Measurements from ENCODE around the gene PIAS2.
"Not testable (repeated sequence)": the region's sequence is repeated elsewhere in the genome, so short reads cannot be mapped to it uniquely, and the experiment has no call there.

The PIAS2 gene

GRCh38 chr18:46893360-46893759 is 23.9 kb downstream of the PIAS2 start:
- H3K4me1 ChIP-seq (ENCODE audit: control insufficient read depth, insufficient read depth, low read length), result no peaks in the 10 kb centered on the region
- no peak overlapping the region for H3K4me3 ChIP-seq (ENCODE audit: low read length)
- no peaks in the 10 kb centered on the region for H3K9me3 ChIP-seq (replicated peaks; ENCODE audit: low read length)
- no peaks in the 10 kb centered on the region for H3K27me3 ChIP-seq (ENCODE audit: control insufficient read depth, insufficient read depth, low read length)
- H3K36me3 ChIP-seq (ENCODE audit: insufficient read depth, low read length), result peaks cover 11% of the 10 kb centered on the region
- no peak overlapping the region for H3K4me2 ChIP-seq (ENCODE audit: low read length)
- no peak overlapping the region for H3K9ac ChIP-seq (ENCODE audit: low read depth, low read length)

- H3K9ac ChIP-seq (ENCODE audit: low read depth, low read length), result no peak overlapping the region
- H3K4me3 ChIP-seq (ENCODE audit: low read length), result no peak overlapping the region
- H3K9me3 ChIP-seq (replicated peaks; ENCODE audit: low read length), result no peaks in the 10 kb centered on the region
- no peaks in the 10 kb centered on the region for H3K27me3 ChIP-seq (ENCODE audit: control insufficient read depth, insufficient read depth, low read length)
- peaks cover 13% of the 10 kb centered on the region for H3K36me3 ChIP-seq (ENCODE audit: insufficient read depth, low read length)
- H3K4me2 ChIP-seq (ENCODE audit: low read length), result no peak overlapping the region
- H3K4me1 ChIP-seq (ENCODE audit: control insufficient read depth, insufficient read depth, low read length), result no peaks in the 10 kb centered on the region
These were observed 24.5 kb downstream of the PIAS2 start for GRCh38 chr18:46892842-46893241.

- Histone ChIP-seq H3K27me3 (ENCODE audit: control insufficient read depth, insufficient read depth, low read length) (no peaks in the 10 kb centered on the region), H3K4me2 (ENCODE audit: low read length) (no peak overlapping the region), H3K9me3 (replicated peaks; ENCODE audit: low read length) (no peaks in the 10 kb centered on the region), H3K9ac (ENCODE audit: low read depth, low read length) (no peak overlapping the region), H3K4me3 (ENCODE audit: low read length) (no peak overlapping the region), H3K36me3 (ENCODE audit: insufficient read depth, low read length) (peaks cover 13% of the 10 kb centered on the region), H3K4me1 (ENCODE audit: control insufficient read depth, insufficient read depth, low read length) (no peaks in the 10 kb centered on the region)
These were observed 25.5 kb downstream of the PIAS2 start for GRCh38 chr18:46891742-46892214.

GRCh38 chr18:46888965-46889364 is 28.3 kb downstream of the PIAS2 start:
- no peaks in the 10 kb centered on the region for H3K4me1 ChIP-seq (ENCODE audit: control insufficient read depth, insufficient read depth, low read length)
- H3K9ac ChIP-seq (ENCODE audit: low read depth, low read length), result no peak overlapping the region
- H3K36me3 ChIP-seq (ENCODE audit: insufficient read depth, low read length), result peaks cover 13% of the 10 kb centered on the region
- no peaks in the 10 kb centered on the region for H3K27me3 ChIP-seq (ENCODE audit: control insufficient read depth, insufficient read depth, low read length)
- H3K4me2 ChIP-seq (ENCODE audit: low read length), result no peak overlapping the region
- H3K9me3 ChIP-seq (replicated peaks; ENCODE audit: low read length), result no peaks in the 10 kb centered on the region
- H3K4me3 ChIP-seq (ENCODE audit: low read length), result no peak overlapping the region

GRCh38 chr18:46886893-46887292 is 30.4 kb downstream of the PIAS2 start:
- Histone ChIP-seq H3K36me3 (ENCODE audit: insufficient read depth, low read length) (peaks cover 13% of the 10 kb centered on the region), H3K9me3 (replicated peaks; ENCODE audit: low read length) (no peaks in the 10 kb centered on the region), H3K27me3 (ENCODE audit: control insufficient read depth, insufficient read depth, low read length) (no peaks in the 10 kb centered on the region), H3K9ac (ENCODE audit: low read depth, low read length) (no peak overlapping the region), H3K4me3 (ENCODE audit: low read length) (no peak overlapping the region), H3K4me1 (ENCODE audit: control insufficient read depth, insufficient read depth, low read length) (no peaks in the 10 kb centered on the region), H3K4me2 (ENCODE audit: low read length) (no peak overlapping the region)

GRCh38 chr18:46883180-46883579 is 34.1 kb downstream of the PIAS2 start:
- Histone ChIP-seq H3K36me3 (ENCODE audit: insufficient read depth, low read length) (no peaks in the 10 kb centered on the region), H3K9ac (ENCODE audit: low read depth, low read length) (no peak overlapping the region), H3K4me3 (ENCODE audit: low read length) (no peak overlapping the region), H3K27me3 (ENCODE audit: control insufficient read depth, insufficient read depth, low read length) (no peaks in the 10 kb centered on the region), H3K4me2 (ENCODE audit: low read length) (no peak overlapping the region), H3K4me1 (ENCODE audit: control insufficient read depth, insufficient read depth, low read length) (no peaks in the 10 kb centered on the region), H3K9me3 (replicated peaks; ENCODE audit: low read length) (peaks cover under 1% of the 10 kb centered on the region)

- Histone ChIP-seq H3K9me3 (replicated peaks; ENCODE audit: low read length) (peaks cover 4% of the 10 kb centered on the region), H3K4me3 (ENCODE audit: low read length) (no peak overlapping the region), H3K9ac (ENCODE audit: low read depth, low read length) (no peak overlapping the region), H3K4me2 (ENCODE audit: low read length) (no peak overlapping the region), H3K36me3 (ENCODE audit: insufficient read depth, low read length) (no peaks in the 10 kb centered on the region), H3K4me1 (ENCODE audit: control insufficient read depth, insufficient read depth, low read length) (no peaks in the 10 kb centered on the region), H3K27me3 (ENCODE audit: control insufficient read depth, insufficient read depth, low read length) (no peaks in the 10 kb centered on the region)
These were observed 39.8 kb downstream of the PIAS2 start for GRCh38 chr18:46877329-46877987.

- peaks cover 6% of the 10 kb centered on the region for H3K9me3 ChIP-seq (replicated peaks; ENCODE audit: low read length)
- no peak overlapping the region for H3K4me2 ChIP-seq (ENCODE audit: low read length)
- H3K4me3 ChIP-seq (ENCODE audit: low read length), result no peak overlapping the region
- no peak overlapping the region for H3K9ac ChIP-seq (ENCODE audit: low read depth, low read length)
- no peaks in the 10 kb centered on the region for H3K4me1 ChIP-seq (ENCODE audit: control insufficient read depth, insufficient read depth, low read length)
- no peaks in the 10 kb centered on the region for H3K27me3 ChIP-seq (ENCODE audit: control insufficient read depth, insufficient read depth, low read length)
- peaks cover 4% of the 10 kb centered on the region for H3K36me3 ChIP-seq (ENCODE audit: insufficient read depth, low read length)
These were observed 49.0 kb downstream of the PIAS2 start for GRCh38 chr18:46868169-46868921.

- Histone ChIP-seq H3K4me2 (ENCODE audit: low read length) (no peak overlapping the region), H3K27me3 (ENCODE audit: control insufficient read depth, insufficient read depth, low read length) (no peaks in the 10 kb centered on the region), H3K36me3 (ENCODE audit: insufficient read depth, low read length) (peaks cover 4% of the 10 kb centered on the region), H3K9me3 (replicated peaks; ENCODE audit: low read length) (peaks cover 6% of the 10 kb centered on the region), H3K4me1 (ENCODE audit: control insufficient read depth, insufficient read depth, low read length) (no peaks in the 10 kb centered on the region), H3K9ac (ENCODE audit: low read depth, low read length) (no peak overlapping the region), H3K4me3 (ENCODE audit: low read length) (no peak overlapping the region)
These were observed 49.8 kb downstream of the PIAS2 start for GRCh38 chr18:46867367-46868143.

- Histone ChIP-seq H3K4me2 (ENCODE audit: low read length) (no peak overlapping the region), H3K4me1 (ENCODE audit: control insufficient read depth, insufficient read depth, low read length) (no peaks in the 10 kb centered on the region), H3K4me3 (ENCODE audit: low read length) (no peak overlapping the region), H3K9me3 (replicated peaks; ENCODE audit: low read length) (peaks cover 6% of the 10 kb centered on the region), H3K36me3 (ENCODE audit: insufficient read depth, low read length) (peaks cover 4% of the 10 kb centered on the region), H3K9ac (ENCODE audit: low read depth, low read length) (no peak overlapping the region), H3K27me3 (ENCODE audit: control insufficient read depth, insufficient read depth, low read length) (no peaks in the 10 kb centered on the region)
These were observed 50.8 kb downstream of the PIAS2 start for GRCh38 chr18:46866523-46866922.

GRCh38 chr18:46865245-46865644 is 52.1 kb downstream of the PIAS2 start:
- H3K4me1 ChIP-seq (ENCODE audit: control insufficient read depth, insufficient read depth, low read length); H3K9ac ChIP-seq (ENCODE audit: low read depth, low read length): not testable (repeated sequence)

More at GRCh38 chr18:46865245-46865644, 52.1 kb downstream of the PIAS2 start:
- not testable (repeated sequence) for H3K4me3 ChIP-seq (ENCODE audit: low read length); H3K9me3 ChIP-seq (replicated peaks; ENCODE audit: low read length); H3K36me3 ChIP-seq (ENCODE audit: insufficient read depth, low read length); H3K4me2 ChIP-seq (ENCODE audit: low read length); H3K27me3 ChIP-seq (ENCODE audit: control insufficient read depth, insufficient read depth, low read length)

Measured in skeletal muscle satellite cell (primary cell).